Suprapubic skin (tissue), 3 donors: Measurements from ENCODE around the gene EIF5.

Experiments used
- EP300 ChIP-seq: sonication (generic); formaldehyde crosslinking; IDR thresholded peaks from one replicate; pipeline ENCODE4 v1.6.1; 2017; ENCODE audit warnings: antibody characterized with exemption
- TF ChIP-seq, protein P1 (sequence below), 2 donors: fragments of 200-600 bp in 1 of 2; fragments of 450-650 bp in 1 of 2; sonication (generic) in 1 of 2; IDR thresholded peaks; one replicate each; pipeline ENCODE4 v1.5.1; 2016 to 2019; ENCODE audit warnings: antibody characterized with exemption in 2 of 2, mild to moderate bottlenecking in 1 of 2, moderate library complexity in 1 of 2

DNA sequence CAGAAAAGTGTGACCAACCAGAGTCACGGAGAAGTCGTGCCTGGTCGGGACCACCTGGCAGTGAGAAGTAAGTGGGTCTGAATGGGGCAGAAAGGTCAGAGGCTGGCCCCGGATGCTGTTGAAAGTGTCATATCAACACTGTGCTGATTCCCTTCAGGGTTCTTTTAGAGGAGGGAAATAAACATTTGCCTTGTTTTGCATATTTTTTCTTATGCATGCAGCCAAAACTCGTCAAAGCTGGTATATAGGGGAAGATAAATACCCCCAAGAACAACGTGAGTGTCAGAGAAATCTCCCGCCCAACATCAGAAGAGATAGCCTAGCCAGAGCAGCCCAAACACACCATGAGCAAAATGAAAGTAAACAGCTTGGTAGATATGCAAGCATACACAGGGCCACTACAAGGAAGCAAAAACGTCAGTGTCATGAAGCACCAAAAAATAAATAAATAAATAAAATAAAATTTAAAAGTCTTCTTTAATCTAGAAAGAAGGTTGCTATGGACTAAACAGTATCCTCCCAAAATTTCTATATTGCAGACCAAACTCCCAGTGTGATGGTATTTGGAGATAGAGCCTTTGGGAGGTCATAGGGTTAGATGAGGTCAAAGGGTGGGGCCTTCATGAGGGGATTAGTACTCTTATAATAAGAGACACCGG lies 22.1 kb downstream of the EIF5 start:
- TF ChIP-seq, protein P1, sequence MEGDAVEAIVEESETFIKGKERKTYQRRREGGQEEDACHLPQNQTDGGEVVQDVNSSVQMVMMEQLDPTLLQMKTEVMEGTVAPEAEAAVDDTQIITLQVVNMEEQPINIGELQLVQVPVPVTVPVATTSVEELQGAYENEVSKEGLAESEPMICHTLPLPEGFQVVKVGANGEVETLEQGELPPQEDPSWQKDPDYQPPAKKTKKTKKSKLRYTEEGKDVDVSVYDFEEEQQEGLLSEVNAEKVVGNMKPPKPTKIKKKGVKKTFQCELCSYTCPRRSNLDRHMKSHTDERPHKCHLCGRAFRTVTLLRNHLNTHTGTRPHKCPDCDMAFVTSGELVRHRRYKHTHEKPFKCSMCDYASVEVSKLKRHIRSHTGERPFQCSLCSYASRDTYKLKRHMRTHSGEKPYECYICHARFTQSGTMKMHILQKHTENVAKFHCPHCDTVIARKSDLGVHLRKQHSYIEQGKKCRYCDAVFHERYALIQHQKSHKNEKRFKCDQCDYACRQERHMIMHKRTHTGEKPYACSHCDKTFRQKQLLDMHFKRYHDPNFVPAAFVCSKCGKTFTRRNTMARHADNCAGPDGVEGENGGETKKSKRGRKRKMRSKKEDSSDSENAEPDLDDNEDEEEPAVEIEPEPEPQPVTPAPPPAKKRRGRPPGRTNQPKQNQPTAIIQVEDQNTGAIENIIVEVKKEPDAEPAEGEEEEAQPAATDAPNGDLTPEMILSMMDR (IDR thresholded peaks at IDR 0.05) = no peak
- no peak for TF ChIP-seq EP300
